C4-2B (cell line): ENCODE data around the gene FAM53B.

Source experiments
- ZFX ChIP-seq: fragments of 450-650 bp; IDR thresholded peaks from 2 replicates; pipeline ENCODE4 v1.6.1; 2017
- TF ChIP-seq, protein P1 (sequence below): fragments of 450-650 bp; conservative IDR thresholded peaks from 2 replicates; pipeline ENCODE4 v1.5.1; 2017; ENCODE audit warnings: mild to moderate bottlenecking

DNA sequence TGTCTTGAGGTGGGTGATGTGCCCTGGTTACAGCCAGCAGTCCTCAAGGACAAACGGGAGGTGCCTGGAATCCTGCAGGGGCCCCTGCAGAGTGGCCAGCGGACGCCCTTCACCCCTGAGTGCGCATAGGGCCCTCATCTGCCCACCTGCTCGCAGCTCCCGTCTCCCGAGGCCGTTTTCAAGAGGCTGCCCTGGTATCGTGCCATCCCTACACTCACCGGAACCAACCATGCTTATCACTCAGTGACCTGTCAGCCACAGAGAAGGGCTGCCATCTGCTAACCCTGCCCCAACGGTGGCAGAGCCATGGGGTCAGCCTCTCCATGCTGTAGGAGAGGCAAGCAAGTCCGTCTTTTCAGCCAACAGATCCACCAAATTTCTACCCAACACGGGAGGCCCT is 122.0 kb downstream of the FAM53B start:
- TF ChIP-seq, protein P1, sequence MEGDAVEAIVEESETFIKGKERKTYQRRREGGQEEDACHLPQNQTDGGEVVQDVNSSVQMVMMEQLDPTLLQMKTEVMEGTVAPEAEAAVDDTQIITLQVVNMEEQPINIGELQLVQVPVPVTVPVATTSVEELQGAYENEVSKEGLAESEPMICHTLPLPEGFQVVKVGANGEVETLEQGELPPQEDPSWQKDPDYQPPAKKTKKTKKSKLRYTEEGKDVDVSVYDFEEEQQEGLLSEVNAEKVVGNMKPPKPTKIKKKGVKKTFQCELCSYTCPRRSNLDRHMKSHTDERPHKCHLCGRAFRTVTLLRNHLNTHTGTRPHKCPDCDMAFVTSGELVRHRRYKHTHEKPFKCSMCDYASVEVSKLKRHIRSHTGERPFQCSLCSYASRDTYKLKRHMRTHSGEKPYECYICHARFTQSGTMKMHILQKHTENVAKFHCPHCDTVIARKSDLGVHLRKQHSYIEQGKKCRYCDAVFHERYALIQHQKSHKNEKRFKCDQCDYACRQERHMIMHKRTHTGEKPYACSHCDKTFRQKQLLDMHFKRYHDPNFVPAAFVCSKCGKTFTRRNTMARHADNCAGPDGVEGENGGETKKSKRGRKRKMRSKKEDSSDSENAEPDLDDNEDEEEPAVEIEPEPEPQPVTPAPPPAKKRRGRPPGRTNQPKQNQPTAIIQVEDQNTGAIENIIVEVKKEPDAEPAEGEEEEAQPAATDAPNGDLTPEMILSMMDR, result no peak
- no peak for TF ChIP-seq ZFX
